GM12801 (cell line): ENCODE measurements around the gene RTN4RL1.

Source experiments
- CTCF ChIP-seq: IDR thresholded peaks from one replicate; pipeline ENCODE4 v1.5.1; 2011; ENCODE audit warnings: control low read depth; ENCODE audit not compliant: insufficient read length; ENCODE audit errors: extremely low read depth

The RTN4RL1 gene

GRCh38 chr17:2023692-2024571 lies 1.2 kb downstream of the RTN4RL1 start:
- TF ChIP-seq CTCF = no peak

GRCh38 chr17:2023256-2023655 lies 1.9 kb downstream of the RTN4RL1 start:
- TF ChIP-seq CTCF = no peak

DNA sequence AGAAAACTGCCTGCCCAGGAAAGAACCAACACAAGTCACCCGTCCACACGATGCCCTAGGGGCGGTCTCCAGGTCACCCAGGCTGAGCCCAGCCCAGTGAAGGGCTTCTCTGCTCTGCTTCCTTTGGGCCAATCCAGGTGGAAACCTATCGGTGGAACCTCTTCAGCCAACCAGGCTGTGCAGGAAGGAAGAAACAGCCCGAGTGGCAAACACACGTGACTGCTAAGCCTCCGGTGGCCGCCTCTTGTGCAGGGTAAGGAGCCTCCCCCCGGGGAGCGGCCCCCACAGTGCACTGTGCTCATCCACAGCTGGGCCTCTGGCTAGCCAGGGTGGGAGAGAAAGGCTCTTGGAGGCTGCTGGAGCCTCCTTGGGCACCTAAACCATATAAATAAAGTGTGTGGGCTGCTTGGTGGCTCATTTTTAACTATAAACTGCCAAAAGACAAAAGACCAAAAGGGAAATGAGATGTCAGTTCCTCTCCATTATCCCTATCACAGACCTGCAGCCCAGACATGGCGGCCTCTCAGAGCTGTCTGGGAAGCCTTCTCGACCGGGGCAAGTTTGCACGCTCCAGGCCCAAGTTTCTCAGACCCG lies 2.4 kb downstream of the RTN4RL1 start:
- no peak for TF ChIP-seq CTCF

DNA sequence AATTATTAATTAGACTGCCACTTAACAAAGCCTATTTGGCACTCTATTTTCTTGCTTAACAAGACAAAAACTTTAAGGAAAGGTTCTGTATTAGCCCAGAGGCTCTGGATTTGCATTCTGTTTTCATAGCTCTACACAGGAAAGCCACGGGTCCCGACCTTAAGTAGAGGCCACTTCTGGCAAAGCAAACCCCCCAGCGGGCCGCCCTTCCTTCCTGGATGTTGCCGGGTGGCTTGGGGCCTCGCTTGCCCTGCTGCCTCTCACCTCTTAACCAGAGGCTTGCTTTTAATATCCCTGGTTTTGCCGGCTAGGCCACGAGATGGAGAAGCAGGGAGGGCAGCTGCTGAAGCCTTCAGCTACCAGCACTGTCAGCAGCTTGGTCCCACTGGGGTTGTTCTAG lies 4.4 kb downstream of the RTN4RL1 start:
- no peak for TF ChIP-seq CTCF

GRCh38 chr17:2019723-2020122 lies 5.4 kb downstream of the RTN4RL1 start:
- TF ChIP-seq CTCF = no peak

- TF ChIP-seq CTCF = no peak
These were observed 6.2 kb downstream of the RTN4RL1 start for GRCh38 chr17:2018716-2019510.

DNA sequence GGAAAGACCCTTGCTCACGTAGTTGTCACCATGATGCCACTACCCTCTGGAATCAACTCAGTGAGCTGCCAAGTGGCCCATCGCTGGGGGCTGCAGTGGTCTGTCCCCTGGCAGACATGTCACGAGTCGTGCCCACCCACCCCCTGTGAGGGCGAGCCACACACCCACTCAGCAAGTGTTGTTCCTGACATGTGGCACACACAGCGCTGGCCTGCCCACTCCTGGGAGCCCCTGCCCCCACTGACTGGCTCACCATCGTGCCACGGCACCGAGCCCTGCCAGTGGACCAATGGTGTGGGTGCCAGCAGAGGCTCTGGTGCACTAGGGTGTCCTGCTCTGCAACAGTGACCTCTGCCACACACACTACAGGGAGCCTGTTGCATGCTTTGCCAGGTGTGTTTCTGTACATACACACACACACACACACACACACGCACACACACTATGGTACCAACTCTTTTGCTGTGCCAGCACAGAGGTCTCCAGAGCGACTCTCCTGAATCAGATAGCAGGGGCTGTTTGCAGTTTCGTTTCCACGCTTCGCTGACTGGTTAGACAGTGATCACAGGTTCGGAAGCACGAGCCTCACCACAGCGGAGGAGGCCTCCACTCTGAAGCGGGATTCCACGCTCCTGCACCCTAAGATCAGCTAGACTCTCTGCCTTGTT lies 7.7 kb downstream of the RTN4RL1 start:
- no peak for TF ChIP-seq CTCF
